Neutrophil (primary cell): ENCODE results near the gene MAPK14.
"Not testable (repeated sequence)": the region's sequence is repeated elsewhere in the genome, so short reads cannot be mapped to it uniquely, and the experiment has no call there.

ENCODE experiments used
- H3K27ac ChIP-seq: fragments of 200-600 bp; sonication (generic); 2 replicates; pipeline ENCODE4 v1.5.1; 2016; ENCODE audit warnings: mild to moderate bottlenecking, moderate library complexity
- H3K27me3 ChIP-seq: fragments of 200-600 bp; sonication (generic); 2 replicates; pipeline ENCODE4 v1.6.0; 2016; ENCODE audit warnings: mild to moderate bottlenecking
- H3K36me3 ChIP-seq: fragments of 200-600 bp; sonication (generic); 2 replicates; pipeline ENCODE4 v1.5.1; 2017
- H3K4me1 ChIP-seq, 2 experiments: fragments of 200-600 bp in 1 of 2; sonication (generic) in 1 of 2; 1 replicate in 1 of 2; 2 replicates in 1 of 2; pipeline versions ENCODE4 v1.5.1 to v1.6.1; 2013 to 2016; ENCODE audit warnings: low read depth in 1 of 2, low read length in 1 of 2, mild to moderate bottlenecking in 1 of 2, moderate library complexity in 1 of 2; ENCODE audit not compliant: control insufficient read depth in 1 of 2, insufficient read depth in 1 of 2
- H3K4me3 ChIP-seq, 2 experiments: fragments of 200-600 bp in 1 of 2; sonication (generic) in 1 of 2; 1 replicate in 1 of 2; 2 replicates in 1 of 2; pipeline ENCODE4 v1.5.1; 2013 to 2016; ENCODE audit warnings: low read depth in 1 of 2, low read length in 1 of 2, mild to moderate bottlenecking in 1 of 2, moderate library complexity in 1 of 2
- H3K9me3 ChIP-seq: fragments of 200-600 bp; sonication (generic); 2 replicates; pipeline ENCODE4 v1.5.1; 2016
- CTCF ChIP-seq: fragments of 200-600 bp; sonication (generic); IDR thresholded peaks from 2 replicates; pipeline ENCODE4 v1.5.1; 2016; ENCODE audit warnings: antibody characterized with exemption

The MAPK14 gene

DNA sequence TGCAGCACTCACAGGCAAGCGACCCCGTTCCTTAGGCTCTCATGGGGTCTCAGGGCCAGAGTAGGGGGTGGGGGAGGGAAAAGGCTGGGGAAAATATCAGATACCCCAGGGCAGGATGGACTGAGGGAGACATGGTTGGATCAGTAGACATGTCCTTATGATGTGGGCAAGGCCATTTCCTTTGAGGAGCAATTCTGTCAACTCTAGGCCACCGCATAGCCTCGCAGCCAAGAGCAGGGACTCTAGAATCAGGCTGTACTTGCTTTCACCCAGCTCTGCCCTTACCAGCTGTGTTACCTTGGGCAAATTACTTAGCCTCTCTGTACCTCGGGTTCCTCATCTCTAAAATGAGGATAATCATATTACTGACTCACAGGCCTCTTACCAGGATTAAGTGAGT lies 100.5 kb downstream of the MAPK14 start:
- peak overlapping the region; percentile 48 to 70 for H3K4me3 ChIP-seq
- no peaks in the 10 kb centered on the region for H3K27me3 ChIP-seq
- H3K4me1 ChIP-seq = peaks cover 91 to 94% of the 10 kb centered on the region in 2 experiments
- peaks cover 14% of the 10 kb centered on the region for H3K36me3 ChIP-seq
- H3K27ac ChIP-seq = peak overlapping the region; percentile 96
- TF ChIP-seq CTCF = no peak
- H3K9me3 ChIP-seq = no peaks in the 10 kb centered on the region

DNA sequence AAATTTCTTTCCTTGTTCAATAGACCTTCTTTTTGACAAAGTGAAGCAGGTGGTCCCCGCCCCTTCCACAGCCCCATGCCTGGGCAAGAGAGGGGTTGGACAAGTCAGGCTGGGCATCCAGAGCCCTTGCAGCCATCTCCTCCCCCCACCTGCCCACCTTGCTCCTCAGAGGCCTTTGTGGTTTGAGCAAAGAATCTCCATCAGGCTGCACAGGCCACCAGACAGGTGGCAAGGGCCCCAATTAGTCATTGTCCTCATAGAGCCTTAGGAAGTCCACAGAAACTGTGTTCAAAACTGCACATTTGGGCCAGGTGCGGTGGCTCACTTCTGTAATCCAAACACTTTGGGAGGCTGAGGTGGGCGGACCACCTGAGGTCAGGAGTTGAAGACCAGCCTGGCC lies 101.2 kb downstream of the MAPK14 start:
- Histone ChIP-seq H3K27me3 (no peaks in the 10 kb centered on the region), H3K4me1 (peaks cover 84 to 91% of the 10 kb centered on the region in 2 experiments), H3K9me3 (no peaks in the 10 kb centered on the region), H3K4me3 (peak overlapping the region; percentile 48 to 70), H3K27ac (peak overlapping the region; percentile 96), H3K36me3 (peaks cover 18% of the 10 kb centered on the region)
- TF ChIP-seq CTCF = no peak

DNA sequence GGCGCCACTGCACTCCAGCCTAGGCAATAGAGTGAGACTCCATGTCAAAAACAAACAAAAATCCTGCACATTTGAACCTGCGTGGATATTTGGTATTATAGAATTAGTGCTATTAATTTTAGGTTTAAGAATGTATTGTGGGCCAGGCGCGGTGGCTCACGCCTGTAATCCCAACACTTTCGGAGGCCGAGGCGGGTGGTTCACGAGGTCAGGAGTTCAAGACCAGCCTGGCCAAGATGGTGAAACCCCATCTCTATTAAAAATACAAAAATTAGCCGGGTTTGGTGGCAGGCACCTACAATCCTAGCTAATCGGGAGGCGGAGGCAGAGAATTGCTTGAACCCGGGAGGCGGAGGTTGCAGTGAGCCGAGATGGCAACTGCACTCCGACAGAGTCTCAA lies 101.7 kb downstream of the MAPK14 start:
- Histone ChIP-seq H3K27ac (peak overlapping the region; percentile 96), H3K4me1 (peaks cover 80 to 86% of the 10 kb centered on the region in 2 experiments), H3K36me3 (peaks cover 22% of the 10 kb centered on the region), H3K4me3 (peak overlapping the region in 1 of 2 experiments; percentile 54)
- H3K9me3 ChIP-seq, H3K27me3 ChIP-seq: not testable (repeated sequence)

DNA sequence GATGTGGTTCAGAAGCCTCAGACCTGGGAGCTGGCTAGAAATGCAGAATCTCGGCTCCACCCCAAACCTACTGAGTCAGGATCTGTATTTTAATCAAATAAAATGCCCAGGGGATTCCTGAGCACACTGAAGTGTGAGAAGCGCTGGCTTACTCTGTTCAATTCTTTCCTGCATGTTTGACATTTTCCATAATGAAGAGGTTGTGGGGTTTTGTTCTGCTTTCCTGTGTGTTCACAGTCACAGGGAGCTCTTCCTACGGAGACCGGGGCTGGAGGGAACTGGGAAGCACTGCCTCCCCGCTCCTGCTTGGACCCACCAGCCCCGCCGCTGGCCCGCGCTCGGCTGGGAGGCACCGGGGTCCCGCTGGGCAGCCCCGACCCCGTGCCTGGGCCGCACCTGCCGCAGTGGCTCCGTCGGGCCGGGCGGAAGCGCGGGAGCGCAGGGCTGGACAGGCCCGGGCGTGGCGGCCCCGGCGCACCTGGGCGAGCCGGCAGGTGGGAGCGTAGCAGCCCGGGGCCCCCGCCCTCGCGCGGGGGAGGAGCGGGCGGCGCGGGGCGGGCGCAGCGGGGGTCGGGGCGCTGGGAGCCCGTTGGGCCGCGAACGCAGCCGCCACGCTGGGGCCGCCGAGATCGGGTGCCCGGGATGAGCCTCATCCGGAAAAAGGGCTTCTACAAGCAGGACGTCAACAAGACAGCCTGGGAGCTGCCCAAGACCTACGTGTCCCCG lies 102.5 kb downstream of the MAPK14 start, which contains the start of gene MAPK13:
Gene MAPK13 (plus strand): TSS at position 573 of the 726 bp plus-strand sequence. CDS start 70 bp downstream, at position 643.
- Histone ChIP-seq H3K4me1 (peaks cover 75 to 78% of the 10 kb centered on the region in 2 experiments), H3K27me3 (no peaks in the 10 kb centered on the region), H3K27ac (peak within 1 kb of the TSS; percentile 96), H3K4me3 (peak within 1 kb of the TSS; percentile 77 to 82), H3K9me3 (no peaks in the 10 kb centered on the region), H3K36me3 (peaks cover 28% of the 10 kb centered on the region)
- no peak for TF ChIP-seq CTCF

DNA sequence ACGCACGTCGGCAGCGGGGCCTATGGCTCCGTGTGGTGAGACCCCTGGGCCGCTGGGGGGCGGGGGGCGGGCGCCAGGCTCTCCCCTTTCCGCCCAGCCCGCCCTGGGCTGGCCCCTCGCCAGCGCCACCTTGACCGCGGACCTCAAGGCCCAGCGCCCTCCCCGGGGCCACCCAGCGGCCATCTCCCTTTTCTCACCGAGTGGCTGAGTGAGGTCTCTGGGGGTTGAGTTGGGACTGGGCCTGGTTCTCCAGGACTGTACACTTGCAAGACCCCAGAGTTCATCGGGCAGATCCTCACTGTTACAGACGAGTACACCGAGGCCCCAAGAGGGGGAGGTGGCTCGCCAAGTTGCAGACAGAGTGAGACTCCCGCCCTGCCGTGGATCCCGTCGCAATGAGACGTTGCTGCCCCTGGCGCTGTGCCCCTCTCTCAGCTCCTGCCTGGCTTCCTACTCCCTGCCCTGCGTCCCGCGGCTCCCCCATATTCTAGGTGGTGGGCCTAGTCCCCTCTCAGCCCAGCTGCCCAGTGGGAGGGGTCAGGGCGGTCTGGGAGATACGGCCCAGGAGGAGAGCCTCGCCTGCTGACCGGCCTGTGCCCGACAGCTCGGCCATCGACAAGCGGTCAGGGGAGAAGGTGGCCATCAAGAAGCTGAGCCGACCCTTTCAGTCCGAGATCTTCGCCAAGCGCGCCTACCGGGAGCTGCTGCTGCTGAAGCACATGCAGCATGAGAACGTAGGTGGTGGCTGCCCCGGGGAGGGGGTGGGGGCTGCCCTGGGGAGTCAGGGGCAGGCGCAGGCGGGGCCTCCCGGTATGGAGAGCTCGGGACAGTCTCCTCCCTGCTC lies 103.3 kb downstream of the MAPK14 start:
- H3K4me1 ChIP-seq = peaks cover 69 to 70% of the 10 kb centered on the region in 2 experiments
- H3K36me3 ChIP-seq = peaks cover 36% of the 10 kb centered on the region

More for the DNA sequence above, 103.3 kb downstream of the MAPK14 start:
- Histone ChIP-seq H3K27me3 (no peaks in the 10 kb centered on the region), H3K27ac (peak overlapping the region; percentile 96), H3K4me3 (peak overlapping the region; percentile 77 to 82), H3K9me3 (no peaks in the 10 kb centered on the region)
- TF ChIP-seq CTCF = peak; percentile 51
